GM10266 (cell line): ENCODE measurements around the gene NKAPL.
A peak's percentile ranks its signal among the peaks of the same experiment; 100 is the strongest.

Experiments used
- DNase-seq: peaks from one replicate; pipeline ENCODE4 v3.0.0; 2012; ENCODE audit errors: extremely low spot score
- CTCF ChIP-seq: IDR thresholded peaks from 2 replicates; pipeline ENCODE4 v1.5.1; 2012; ENCODE audit warnings: mild to moderate bottlenecking, low read depth; ENCODE audit not compliant: control insufficient read depth, insufficient read depth; ENCODE audit errors: missing control alignments

NKAPL gene

GRCh38 chr6:28258877-28259777, at the start of gene NKAPL:
NKAPL (plus strand) TSS chr6:28259297; CDS start chr6:28259372, 75 bp downstream.
- no peak for TF ChIP-seq CTCF
- no peak for DNase-seq

- TF ChIP-seq CTCF = no peak
- DNase-seq = no peak
These were observed 49.2 kb upstream of the NKAPL start for GRCh38 chr6:28209753-28210535.

GRCh38 chr6:28211840-28212509, 47.1 kb upstream of the NKAPL start:
- no peak for DNase-seq

GRCh38 chr6:28212510-28213212, 46.4 kb upstream of the NKAPL start:
- TF ChIP-seq CTCF = peak; percentile 24
- peak; percentile 72 for DNase-seq

More at GRCh38 chr6:28211840-28212509, 47.1 kb upstream of the NKAPL start:
- no peak for TF ChIP-seq CTCF

GRCh38 chr6:28213213-28213523, 45.9 kb upstream of the NKAPL start:
- TF ChIP-seq CTCF = no peak
- no peak for DNase-seq

GRCh38 chr6:28215425-28215824, 43.7 kb upstream of the NKAPL start:
- TF ChIP-seq CTCF = no peak
- DNase-seq = no peak
